Nephron (organoid): ENCODE data around the gene PKP1.

ENCODE experiments used
- H3K27ac Mint-ChIP-seq, 3 experiments: 2 replicates each; pipeline ENCODE4 v1.8.0; 2020; ENCODE audit warnings: mixed read lengths in 3 of 3, mild to moderate bottlenecking in 2 of 3, moderate library complexity in 1 of 3
- H3K27me3 Mint-ChIP-seq: 2 replicates; pipeline ENCODE4 v1.8.0; 2021; ENCODE audit warnings: low read depth, mild to moderate bottlenecking, moderate library complexity, mixed read lengths
- H3K36me3 Mint-ChIP-seq: 2 replicates; pipeline ENCODE4 v1.8.0; 2020; ENCODE audit warnings: low read depth, mixed read lengths
- H3K4me1 Mint-ChIP-seq: 2 replicates; pipeline ENCODE4 v1.8.0; 2020; ENCODE audit warnings: mixed read lengths
- H3K4me3 Mint-ChIP-seq, 3 experiments: 2 replicates each; pipeline ENCODE4 v1.8.0; 2020; ENCODE audit warnings: mild to moderate bottlenecking in 3 of 3, mixed read lengths in 3 of 3, moderate library complexity in 2 of 3
- H3K9me3 Mint-ChIP-seq: 2 replicates; pipeline ENCODE4 v1.8.0; 2020; ENCODE audit warnings: mixed read lengths
- TF ChIP-seq, protein P1 (sequence below), 3 experiments: fragments of 200-600 bp; sonication (generic); IDR thresholded peaks; one replicate each; pipeline ENCODE4 v1.5.0; 2021; ENCODE audit warnings: antibody characterized with exemption in 3 of 3; ENCODE audit not compliant: unreplicated experiment in 3 of 3

PKP1 gene

GRCh38 chr1:201346337-201346939 lies 63.1 kb downstream of the PKP1 start:
- Mint-ChIP-seq H3K4me1 (peaks cover 7% of the 10 kb centered on the region), H3K36me3 (no peaks in the 10 kb centered on the region), H3K9me3 (peaks cover under 1% of the 10 kb centered on the region), H3K27me3 (peaks cover 24% of the 10 kb centered on the region), H3K4me3 (no peak overlapping the region), H3K27ac (peak overlapping the region in 1 of 3 experiments; percentile 12)
- TF ChIP-seq, protein P1, sequence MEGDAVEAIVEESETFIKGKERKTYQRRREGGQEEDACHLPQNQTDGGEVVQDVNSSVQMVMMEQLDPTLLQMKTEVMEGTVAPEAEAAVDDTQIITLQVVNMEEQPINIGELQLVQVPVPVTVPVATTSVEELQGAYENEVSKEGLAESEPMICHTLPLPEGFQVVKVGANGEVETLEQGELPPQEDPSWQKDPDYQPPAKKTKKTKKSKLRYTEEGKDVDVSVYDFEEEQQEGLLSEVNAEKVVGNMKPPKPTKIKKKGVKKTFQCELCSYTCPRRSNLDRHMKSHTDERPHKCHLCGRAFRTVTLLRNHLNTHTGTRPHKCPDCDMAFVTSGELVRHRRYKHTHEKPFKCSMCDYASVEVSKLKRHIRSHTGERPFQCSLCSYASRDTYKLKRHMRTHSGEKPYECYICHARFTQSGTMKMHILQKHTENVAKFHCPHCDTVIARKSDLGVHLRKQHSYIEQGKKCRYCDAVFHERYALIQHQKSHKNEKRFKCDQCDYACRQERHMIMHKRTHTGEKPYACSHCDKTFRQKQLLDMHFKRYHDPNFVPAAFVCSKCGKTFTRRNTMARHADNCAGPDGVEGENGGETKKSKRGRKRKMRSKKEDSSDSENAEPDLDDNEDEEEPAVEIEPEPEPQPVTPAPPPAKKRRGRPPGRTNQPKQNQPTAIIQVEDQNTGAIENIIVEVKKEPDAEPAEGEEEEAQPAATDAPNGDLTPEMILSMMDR (IDR thresholded peaks at IDR 0.05; ENCODE audit: unreplicated experiment in 3 of 3): peak; percentile 36 to 52 (median 50)

DNA sequence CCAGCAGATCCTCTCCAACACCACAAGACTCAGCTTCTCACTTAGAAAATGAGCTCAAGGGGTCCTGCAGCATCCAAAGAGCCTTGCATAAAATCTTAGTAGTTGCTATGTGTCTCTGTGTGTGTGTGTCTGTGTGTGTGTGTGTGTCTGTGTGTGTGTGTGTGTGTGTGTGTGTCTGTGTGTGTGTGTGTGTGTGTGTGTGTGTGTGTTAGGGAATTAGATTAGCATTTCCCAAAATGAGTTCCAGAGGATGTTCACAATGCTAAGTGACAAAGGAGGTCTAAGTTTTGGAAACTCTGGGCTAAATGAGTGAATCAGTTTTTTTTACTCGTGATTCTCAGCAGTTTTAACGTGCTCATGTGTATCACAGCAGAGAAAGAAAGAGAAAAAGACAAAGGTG lies 63.7 kb downstream of the PKP1 start:
- peaks cover 7% of the 10 kb centered on the region for H3K4me1 Mint-ChIP-seq
- H3K36me3 Mint-ChIP-seq: no peaks in the 10 kb centered on the region
- TF ChIP-seq, protein P1 (IDR thresholded peaks at IDR 0.05; ENCODE audit: unreplicated experiment in 3 of 3): no peak
- H3K27ac Mint-ChIP-seq: peak overlapping the region in 1 of 3 experiments; percentile 12
- no peak overlapping the region for H3K4me3 Mint-ChIP-seq
- H3K27me3 Mint-ChIP-seq: peaks cover 24% of the 10 kb centered on the region
- H3K9me3 Mint-ChIP-seq: no peaks in the 10 kb centered on the region

GRCh38 chr1:201347498-201348210 lies 64.3 kb downstream of the PKP1 start:
- Mint-ChIP-seq H3K9me3 (no peaks in the 10 kb centered on the region), H3K4me1 (peaks cover 7% of the 10 kb centered on the region), H3K36me3 (no peaks in the 10 kb centered on the region), H3K27ac (no peak overlapping the region), H3K27me3 (peaks cover 24% of the 10 kb centered on the region), H3K4me3 (no peak overlapping the region)
- TF ChIP-seq, protein P1 (IDR thresholded peaks at IDR 0.05; ENCODE audit: unreplicated experiment in 3 of 3): no peak

GRCh38 chr1:201348211-201348566 lies 64.9 kb downstream of the PKP1 start:
- Mint-ChIP-seq H3K4me3 (no peak overlapping the region), H3K36me3 (no peaks in the 10 kb centered on the region), H3K9me3 (no peaks in the 10 kb centered on the region), H3K27ac (no peak overlapping the region), H3K4me1 (peaks cover 7% of the 10 kb centered on the region), H3K27me3 (peaks cover 24% of the 10 kb centered on the region)
- TF ChIP-seq, protein P1 (IDR thresholded peaks at IDR 0.05; ENCODE audit: unreplicated experiment in 3 of 3): peak; percentile 50 to 54 (median 52)

DNA sequence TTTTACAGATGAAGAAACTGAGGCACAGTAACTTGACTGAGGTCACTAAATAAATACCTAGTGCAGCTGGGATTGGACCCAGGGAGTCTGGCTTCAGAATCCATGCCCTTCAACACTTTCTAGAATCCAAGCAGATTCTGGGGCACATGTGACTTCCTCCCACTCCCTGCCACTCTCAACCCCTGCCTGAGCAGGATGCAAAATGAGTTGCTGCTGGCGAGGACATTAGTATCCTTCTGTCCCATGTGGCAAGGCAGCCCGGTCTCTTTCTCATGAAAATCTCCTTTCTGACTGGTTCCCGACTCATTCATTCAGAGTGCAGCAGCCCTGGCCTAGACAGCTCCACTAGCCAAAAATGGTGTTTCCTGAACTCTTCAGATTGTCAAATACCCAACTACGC lies 65.8 kb downstream of the PKP1 start:
- TF ChIP-seq, protein P1 (IDR thresholded peaks at IDR 0.05; ENCODE audit: unreplicated experiment in 3 of 3): no peak
- peaks cover 24% of the 10 kb centered on the region for H3K27me3 Mint-ChIP-seq
- no peak overlapping the region for H3K27ac Mint-ChIP-seq
- H3K9me3 Mint-ChIP-seq: no peaks in the 10 kb centered on the region
- no peak overlapping the region for H3K4me3 Mint-ChIP-seq
- no peaks in the 10 kb centered on the region for H3K36me3 Mint-ChIP-seq
- peaks cover 7% of the 10 kb centered on the region for H3K4me1 Mint-ChIP-seq

- Mint-ChIP-seq H3K36me3 (no peaks in the 10 kb centered on the region), H3K27ac (no peak overlapping the region), H3K4me3 (no peak overlapping the region), H3K9me3 (no peaks in the 10 kb centered on the region), H3K27me3 (peaks cover 31% of the 10 kb centered on the region), H3K4me1 (peaks cover 7% of the 10 kb centered on the region)
- TF ChIP-seq, protein P1 (IDR thresholded peaks at IDR 0.05; ENCODE audit: unreplicated experiment in 3 of 3): no peak
Observed at GRCh38 chr1:201350361-201350725, 67.0 kb downstream of the PKP1 start.
